Kidney (tissue), 14 donors: ENCODE data around the gene TRIM3. TPM values are rescaled to one million over a fixed set of nuclear protein-coding genes. Genes with fewer than 3 reads are reported as not detected.

Experiments
- DNase-seq, 5 donors: peaks; one replicate each; pipeline ENCODE4 v3.0.0-alpha.2; 2013 to 2020
- FAIRE-seq: peaks from 2 replicates; lab custom pipeline; 2012; peaks lifted over from hg19 to GRCh38; lab: Jason Lieb, UNC
- H3K27ac ChIP-seq, 2 donors: one replicate each; pipeline ENCODE4 v1.7.0; 2013; ENCODE audit warnings: low read depth in 2 of 2, low read length in 2 of 2, inconsistent platforms in 1 of 2
- H3K27me3 ChIP-seq: one replicate; pipeline ENCODE4 v1.7.1; 2013; ENCODE audit warnings: low read length, inconsistent platforms; ENCODE audit not compliant: control insufficient read depth, insufficient read depth
- H3K36me3 ChIP-seq, 3 donors: one replicate each; pipeline versions ENCODE4 v1.7.0 to v1.7.1; 2013; ENCODE audit warnings: low read length in 3 of 3, control low read depth in 1 of 3, inconsistent platforms in 1 of 3; ENCODE audit not compliant: insufficient read depth in 3 of 3, control insufficient read depth in 2 of 3
- H3K4me1 ChIP-seq, 3 donors: one replicate each; pipeline versions ENCODE4 v1.7.0 to v1.7.1; 2013; ENCODE audit warnings: low read length in 3 of 3, inconsistent platforms in 1 of 3, low read depth in 1 of 3; ENCODE audit not compliant: control insufficient read depth in 2 of 3, insufficient read depth in 2 of 3
- H3K4me3 ChIP-seq, 3 donors: one replicate each; pipeline versions ENCODE4 v1.7.0 to v1.8.1; 2013; ENCODE audit warnings: low read length in 3 of 3, control low read depth in 1 of 3, inconsistent platforms in 1 of 3
- H3K9ac ChIP-seq, 3 donors: one replicate each; pipeline versions ENCODE4 v1.7.0 to v1.7.1; 2013; ENCODE audit warnings: low read length in 3 of 3, control low read depth in 1 of 3, inconsistent platforms in 1 of 3
- H3K9me3 ChIP-seq, 3 donors: one replicate each; pipeline versions ENCODE4 v1.7.0 to v1.7.1; 2013; ENCODE audit warnings: low read length in 3 of 3, control low read depth in 1 of 3, inconsistent platforms in 1 of 3; ENCODE audit not compliant: control insufficient read depth in 2 of 3, insufficient read depth in 1 of 3
- intact Hi-C: fragments of 100-400 bp; cut with DNase I; formaldehyde crosslinking; loops from one replicate; pipeline ENCODE4 v1.11.1; 2022
- polyA plus RNA-seq: library from polyadenylated mRNA; stranded (reverse); fragments of 350-450 nt; fragmentation: Illumina TruSeq; extraction: RNeasy Lipid Tissue Mini Kit (QIAGEN cat#74804); gene quantifications from one replicate; pipeline ENCODE4 v1.2.3, GENCODE V29; 2014; ENCODE audit warnings: low read depth, low replicate concordance; ENCODE audit not compliant: insufficient read depth
- total RNA-seq: library from RNA; stranded (reverse); fragmentation: NEBNext Ultra II Directional; extraction: Animal tissue kit (Norgen Biotek cat#: 25700); gene quantifications from one replicate; pipeline ENCODE4 v1.2.1, GENCODE V29; 2021
- TF ChIP-seq, protein P1 (sequence below): IDR thresholded peaks from 3 replicates; pipeline ENCODE4 v1.5.1; 2012; ENCODE audit warnings: mild to moderate bottlenecking, moderate library complexity, borderline replicate concordance; ENCODE audit not compliant: insufficient read depth; ENCODE audit errors: extremely low read depth
- donor health status: control.
- donor health status: control.
- donor health status: control.
- donor health status: control.
- donor health status: control.
- donor health status: DM: yes; HTN: yes; CAD: no.
- donor health status: Normal renal cell carcinoma (clear cell type).

TRIM3 gene
- total and polyA plus RNA-seq, 2 donors from 2014 or later = 10.8 to 20.8 TPM

GRCh38 chr11:6442441-6442840 lies 31.3 kb downstream of the TRIM3 start:
- Histone ChIP-seq H3K27ac (no peak overlapping the region), H3K27me3 (no peaks in the 10 kb centered on the region), H3K9me3 (no peaks in the 10 kb centered on the region), H3K36me3 (no peaks in the 10 kb centered on the region), H3K4me1 (peaks cover 0 to 4% (median 0%) of the 10 kb centered on the region in 3 donors), H3K9ac (no peak overlapping the region), H3K4me3 (no peak overlapping the region)
- TF ChIP-seq, protein P1, sequence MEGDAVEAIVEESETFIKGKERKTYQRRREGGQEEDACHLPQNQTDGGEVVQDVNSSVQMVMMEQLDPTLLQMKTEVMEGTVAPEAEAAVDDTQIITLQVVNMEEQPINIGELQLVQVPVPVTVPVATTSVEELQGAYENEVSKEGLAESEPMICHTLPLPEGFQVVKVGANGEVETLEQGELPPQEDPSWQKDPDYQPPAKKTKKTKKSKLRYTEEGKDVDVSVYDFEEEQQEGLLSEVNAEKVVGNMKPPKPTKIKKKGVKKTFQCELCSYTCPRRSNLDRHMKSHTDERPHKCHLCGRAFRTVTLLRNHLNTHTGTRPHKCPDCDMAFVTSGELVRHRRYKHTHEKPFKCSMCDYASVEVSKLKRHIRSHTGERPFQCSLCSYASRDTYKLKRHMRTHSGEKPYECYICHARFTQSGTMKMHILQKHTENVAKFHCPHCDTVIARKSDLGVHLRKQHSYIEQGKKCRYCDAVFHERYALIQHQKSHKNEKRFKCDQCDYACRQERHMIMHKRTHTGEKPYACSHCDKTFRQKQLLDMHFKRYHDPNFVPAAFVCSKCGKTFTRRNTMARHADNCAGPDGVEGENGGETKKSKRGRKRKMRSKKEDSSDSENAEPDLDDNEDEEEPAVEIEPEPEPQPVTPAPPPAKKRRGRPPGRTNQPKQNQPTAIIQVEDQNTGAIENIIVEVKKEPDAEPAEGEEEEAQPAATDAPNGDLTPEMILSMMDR = no peak
- DNase-seq = no peak
- intact Hi-C loops = loop anchor here (5.0 kb wide), 1 partner anchor 65 kb away; no protein-coding TSS in a partner anchor
- no peak for FAIRE-seq

DNA sequence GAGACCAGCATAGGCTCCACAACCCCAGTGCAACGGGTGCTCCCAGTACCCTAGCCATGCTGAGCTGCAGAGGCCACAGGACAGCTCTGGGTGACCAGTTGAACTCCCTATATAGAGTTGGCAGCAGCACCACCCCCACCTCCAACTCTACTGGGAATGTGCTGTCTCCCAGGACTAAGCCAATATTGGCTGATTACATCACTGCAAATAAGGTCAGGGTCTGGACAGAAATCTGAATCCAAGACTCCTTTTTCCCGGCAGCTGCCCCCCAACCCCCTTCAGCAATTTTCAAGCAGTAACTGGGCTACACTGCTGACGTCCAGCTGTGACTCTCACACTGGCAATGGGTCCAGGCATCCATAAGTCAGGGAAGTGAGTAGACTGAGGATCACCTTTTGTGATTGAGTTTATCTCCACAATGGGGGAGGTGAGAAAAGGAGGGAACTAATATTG lies 32.8 kb downstream of the TRIM3 start, which contains the start of gene HPX:
Gene HPX (minus strand): TSS at position 82 of the 453 bp plus-strand sequence. CDS start 24 bp downstream, at position 58.
- Histone ChIP-seq H3K27me3 (no peaks in the 10 kb centered on the region), H3K9ac (no peak within 1 kb of the TSS), H3K9me3 (no peaks in the 10 kb centered on the region), H3K4me3 (no peak within 1 kb of the TSS), H3K4me1 (peaks cover 0 to 4% (median 0%) of the 10 kb centered on the region in 3 donors), H3K27ac (no peak within 1 kb of the TSS), H3K36me3 (no peaks in the 10 kb centered on the region)
- TF ChIP-seq, protein P1 = no peak
- intact Hi-C loops = loop anchor here (5.0 kb wide), 1 partner anchor 64 kb away; no protein-coding TSS in a partner anchor
- FAIRE-seq (no peak), DNase-seq (no peak)

DNA sequence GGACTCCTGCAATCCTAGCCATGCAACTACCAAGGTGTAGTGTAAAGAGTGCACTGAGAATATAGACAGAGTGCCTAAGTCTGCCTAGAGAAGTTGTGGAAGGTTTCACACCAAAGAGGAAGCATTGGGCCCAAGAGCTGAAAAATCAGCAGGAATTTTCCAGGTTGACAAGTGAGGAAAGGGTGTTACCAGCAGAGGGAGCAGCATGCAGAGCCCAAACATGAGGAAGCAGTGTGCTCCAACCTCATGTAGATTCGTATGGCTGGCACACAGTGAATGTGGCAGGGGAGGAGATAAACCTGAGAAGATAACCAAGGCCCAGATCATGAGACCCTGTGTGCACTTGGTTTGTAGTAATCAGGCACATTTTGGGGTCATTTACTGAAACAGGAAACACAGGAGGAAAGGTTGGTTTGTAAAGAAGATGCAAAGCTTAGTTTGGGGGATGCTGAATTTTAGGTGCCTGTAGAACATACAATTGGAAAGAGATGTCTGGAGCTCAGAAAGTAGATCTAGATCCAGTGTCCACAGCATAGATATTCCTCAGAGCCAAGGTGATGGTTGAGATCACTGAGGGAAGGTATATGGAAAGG lies 34.7 kb downstream of the TRIM3 start:
- DNase-seq (peak in 4 of 5 donors; percentile 50 to 79 (median 63)), FAIRE-seq (no peak)
- Histone ChIP-seq H3K27me3 (no peaks in the 10 kb centered on the region), H3K4me3 (no peak overlapping the region), H3K4me1 (peaks cover 0 to 4% (median 0%) of the 10 kb centered on the region in 3 donors), H3K9me3 (no peaks in the 10 kb centered on the region), H3K27ac (no peak overlapping the region), H3K9ac (no peak overlapping the region), H3K36me3 (no peaks in the 10 kb centered on the region)
- TF ChIP-seq, protein P1 = peak; percentile 58
- intact Hi-C loops = no loop called here
